Osteoblast (primary cell): ENCODE results near the gene PLK2. TPM values are rescaled to one million over a fixed set of nuclear protein-coding genes. Genes with fewer than 3 reads are reported as not detected.

Source experiments
- DNase-seq: peaks from one replicate; pipeline ENCODE4 v3.0.0; 2011; ENCODE audit warnings: low spot score, mixed read lengths; ENCODE audit not compliant: insufficient read length; ENCODE audit errors: missing footprints
- H2AFZ ChIP-seq: 2 replicates; pipeline ENCODE4 v1.6.0; 2011; ENCODE audit warnings: mild to moderate bottlenecking, low read length
- H3K27ac ChIP-seq: 2 replicates; pipeline ENCODE4 v1.5.1; 2011; ENCODE audit warnings: mild to moderate bottlenecking, low read depth, low read length, moderate library complexity
- H3K27me3 ChIP-seq: 2 replicates; pipeline ENCODE4 v1.6.0; 2012; ENCODE audit warnings: mild to moderate bottlenecking, control low read depth, inconsistent platforms, low read length, moderate library complexity; ENCODE audit not compliant: insufficient read depth
- H3K36me3 ChIP-seq: 2 replicates; pipeline ENCODE4 v1.5.1; 2011; ENCODE audit warnings: mild to moderate bottlenecking, low read length, control low read depth, moderate library complexity; ENCODE audit not compliant: insufficient read depth
- H3K4me1 ChIP-seq: 2 replicates; pipeline ENCODE4 v1.5.1; 2011; ENCODE audit warnings: mild to moderate bottlenecking, low read length, control low read depth, moderate library complexity; ENCODE audit not compliant: insufficient read depth
- H3K4me2 ChIP-seq: 2 replicates; pipeline ENCODE4 v1.6.0; 2011; ENCODE audit warnings: mild to moderate bottlenecking, low read length; ENCODE audit not compliant: insufficient read depth
- H3K4me3 ChIP-seq: fragments of 200-600 bp; sonication (generic); 3 replicates; pipeline ENCODE4 v1.5.1; 2012; ENCODE audit warnings: mild to moderate bottlenecking, low read length, inconsistent platforms; ENCODE audit not compliant: insufficient read depth
- H3K79me2 ChIP-seq: 2 replicates; pipeline ENCODE4 v1.6.0; 2012; ENCODE audit warnings: mild to moderate bottlenecking, low read length, control low read depth, inconsistent platforms; ENCODE audit not compliant: insufficient read depth
- H3K9me3 ChIP-seq: 2 replicates; pipeline ENCODE4 v1.5.1; 2011; ENCODE audit warnings: low read depth, low read length, control low read depth
- H4K20me1 ChIP-seq: 2 replicates; pipeline ENCODE4 v1.6.0; 2012; ENCODE audit warnings: mild to moderate bottlenecking, low read length, control low read depth; ENCODE audit not compliant: insufficient read depth
- total RNA-seq: library from RNA; depleted of rRNA; stranded (reverse); fragments of >200 nt; gene quantifications from 2 replicates; pipeline ENCODE4 v1.2.3, GENCODE V29; 2012
- TF ChIP-seq, protein P1 (sequence below): IDR thresholded peaks from 2 replicates; pipeline ENCODE4 v1.5.1; 2011; ENCODE audit warnings: mild to moderate bottlenecking, low read depth, low read length, moderate library complexity; ENCODE audit errors: extremely low read depth

Gene PLK2
- total RNA-seq, 1 donor, result 220 TPM

GRCh38 chr5:58466939-58467338 lies 7.1 kb upstream of the PLK2 start:
- TF ChIP-seq, protein P1, sequence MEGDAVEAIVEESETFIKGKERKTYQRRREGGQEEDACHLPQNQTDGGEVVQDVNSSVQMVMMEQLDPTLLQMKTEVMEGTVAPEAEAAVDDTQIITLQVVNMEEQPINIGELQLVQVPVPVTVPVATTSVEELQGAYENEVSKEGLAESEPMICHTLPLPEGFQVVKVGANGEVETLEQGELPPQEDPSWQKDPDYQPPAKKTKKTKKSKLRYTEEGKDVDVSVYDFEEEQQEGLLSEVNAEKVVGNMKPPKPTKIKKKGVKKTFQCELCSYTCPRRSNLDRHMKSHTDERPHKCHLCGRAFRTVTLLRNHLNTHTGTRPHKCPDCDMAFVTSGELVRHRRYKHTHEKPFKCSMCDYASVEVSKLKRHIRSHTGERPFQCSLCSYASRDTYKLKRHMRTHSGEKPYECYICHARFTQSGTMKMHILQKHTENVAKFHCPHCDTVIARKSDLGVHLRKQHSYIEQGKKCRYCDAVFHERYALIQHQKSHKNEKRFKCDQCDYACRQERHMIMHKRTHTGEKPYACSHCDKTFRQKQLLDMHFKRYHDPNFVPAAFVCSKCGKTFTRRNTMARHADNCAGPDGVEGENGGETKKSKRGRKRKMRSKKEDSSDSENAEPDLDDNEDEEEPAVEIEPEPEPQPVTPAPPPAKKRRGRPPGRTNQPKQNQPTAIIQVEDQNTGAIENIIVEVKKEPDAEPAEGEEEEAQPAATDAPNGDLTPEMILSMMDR, result no peak
- Histone ChIP-seq H3K27ac (no peak overlapping the region), H3K79me2 (no peaks in the 10 kb centered on the region), H4K20me1 (no peaks in the 10 kb centered on the region), H3K4me1 (peaks cover 6% of the 10 kb centered on the region), H3K4me2 (no peak overlapping the region), H3K27me3 (no peaks in the 10 kb centered on the region), H2AFZ (no peak overlapping the region), H3K4me3 (no peak overlapping the region), H3K36me3 (no peaks in the 10 kb centered on the region), H3K9me3 (no peaks in the 10 kb centered on the region)
- peak; percentile 76 for DNase-seq

GRCh38 chr5:58462623-58463230 lies 2.8 kb upstream of the PLK2 start:
- H2AFZ ChIP-seq, result no peak overlapping the region
- TF ChIP-seq, protein P1, result peak; percentile 57
- peaks cover 7% of the 10 kb centered on the region for H3K4me1 ChIP-seq
- peaks cover 21% of the 10 kb centered on the region for H3K79me2 ChIP-seq
- H3K27me3 ChIP-seq, result no peaks in the 10 kb centered on the region
- H3K27ac ChIP-seq, result no peak overlapping the region
- H3K4me3 ChIP-seq, result no peak overlapping the region
- no peak overlapping the region for H3K4me2 ChIP-seq
- H3K9me3 ChIP-seq, result no peaks in the 10 kb centered on the region
- peaks cover 12% of the 10 kb centered on the region for H4K20me1 ChIP-seq
- peaks cover 12% of the 10 kb centered on the region for H3K36me3 ChIP-seq
- DNase-seq, result peak; percentile 15

- Histone ChIP-seq H3K4me2 (no peak overlapping the region), H3K4me3 (no peak overlapping the region), H3K27me3 (no peaks in the 10 kb centered on the region), H3K36me3 (peaks cover 18% of the 10 kb centered on the region), H3K9me3 (no peaks in the 10 kb centered on the region), H2AFZ (no peak overlapping the region), H3K27ac (no peak overlapping the region), H4K20me1 (peaks cover 17% of the 10 kb centered on the region), H3K79me2 (peaks cover 27% of the 10 kb centered on the region), H3K4me1 (peaks cover 13% of the 10 kb centered on the region)
- peak; percentile 4 for DNase-seq
- TF ChIP-seq, protein P1, result no peak
Observed at GRCh38 chr5:58462154-58462553, 2.3 kb upstream of the PLK2 start.

DNA sequence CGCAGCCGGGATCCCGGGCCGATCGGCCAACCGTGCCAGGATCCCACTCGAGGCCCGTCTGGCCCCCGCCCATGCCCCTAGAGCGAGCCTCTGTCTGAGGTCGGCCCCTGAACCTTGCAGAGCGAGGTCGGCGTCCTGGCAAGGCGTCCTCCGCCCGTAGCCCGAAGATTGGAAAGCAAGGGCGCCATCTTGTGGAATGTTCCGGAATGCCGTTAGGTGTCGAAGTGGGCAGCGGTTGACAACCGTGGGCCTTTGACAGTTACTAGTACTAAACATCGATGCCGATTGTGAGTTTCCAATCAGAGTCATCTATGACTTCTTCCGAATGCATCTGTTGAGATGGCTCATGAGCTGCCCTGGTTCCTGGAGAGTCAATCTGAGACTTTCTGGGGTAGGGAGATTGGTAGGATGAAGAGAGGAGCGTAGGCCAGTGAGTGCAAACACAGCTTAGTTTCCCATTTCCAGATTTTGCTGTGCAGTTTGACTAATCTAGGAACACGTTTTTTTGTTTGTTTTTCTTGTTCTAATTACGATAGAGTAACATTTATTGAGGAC lies 923 bp upstream of the PLK2 start:
- H3K27me3 ChIP-seq, result no peaks in the 10 kb centered on the region
- H3K79me2 ChIP-seq, result peaks cover 39% of the 10 kb centered on the region
- H3K4me1 ChIP-seq, result peaks cover 26% of the 10 kb centered on the region
- peak overlapping the region; percentile 87 for H3K27ac ChIP-seq
- H3K9me3 ChIP-seq, result no peaks in the 10 kb centered on the region
- TF ChIP-seq, protein P1, result peak; percentile 74
- peak overlapping the region; percentile 87 for H3K4me3 ChIP-seq
- peak overlapping the region; percentile 76 for H2AFZ ChIP-seq
- peak; percentile 88 for DNase-seq
- peaks cover 31% of the 10 kb centered on the region for H4K20me1 ChIP-seq
- peaks cover 31% of the 10 kb centered on the region for H3K36me3 ChIP-seq
- peak overlapping the region; percentile 75 for H3K4me2 ChIP-seq
